HEK293 (cell line): Measurements from ENCODE around the gene CBR1.

ENCODE experiments used
- GLIS2 ChIP-seq: fragments of 450-650 bp; formaldehyde crosslinking; IDR thresholded peaks from 2 replicates; pipeline ENCODE4 v1.5.1; 2016; ENCODE audit warnings: missing biosample characterization, missing genetic modification characterization
- KLF1 ChIP-seq: fragments of 450-650 bp; formaldehyde crosslinking; IDR thresholded peaks from 2 replicates; pipeline ENCODE4 v1.5.1; 2016; ENCODE audit warnings: missing biosample characterization, missing genetic modification characterization
- KLF16 ChIP-seq: fragments of 450-650 bp; formaldehyde crosslinking; IDR thresholded peaks from 2 replicates; pipeline ENCODE4 v1.5.1; 2017; ENCODE audit warnings: missing biosample characterization, missing genetic modification characterization
- SALL2 ChIP-seq: fragments of 450-650 bp; formaldehyde crosslinking; IDR thresholded peaks from 2 replicates; pipeline ENCODE4 v1.5.0; 2017; ENCODE audit warnings: missing biosample characterization, mild to moderate bottlenecking, missing genetic modification characterization, borderline replicate concordance
- WT1 ChIP-seq: fragments of 450-650 bp; formaldehyde crosslinking; IDR thresholded peaks from 2 replicates; pipeline ENCODE4 v1.5.1; 2016; ENCODE audit warnings: missing biosample characterization, missing genetic modification characterization
- YY1 ChIP-seq: fragments of 450-650 bp; formaldehyde crosslinking; IDR thresholded peaks from 2 replicates; pipeline ENCODE4 v1.5.1; 2018; ENCODE audit warnings: missing biosample characterization, missing genetic modification characterization
- ZBTB17 ChIP-seq: fragments of 450-650 bp; formaldehyde crosslinking; IDR thresholded peaks from 2 replicates; pipeline ENCODE4 v1.5.1; 2016; ENCODE audit warnings: missing biosample characterization, missing genetic modification characterization
- ZBTB48 ChIP-seq: fragments of 450-650 bp; formaldehyde crosslinking; IDR thresholded peaks from 2 replicates; pipeline ENCODE4 v1.5.1; 2016; ENCODE audit warnings: missing biosample characterization, missing genetic modification characterization
- ZEB2 ChIP-seq: fragments of 450-650 bp; formaldehyde crosslinking; IDR thresholded peaks from 2 replicates; pipeline ENCODE4 v1.5.1; 2016; ENCODE audit warnings: missing biosample characterization, missing genetic modification characterization
- ZNF140 ChIP-seq: fragments of 450-650 bp; formaldehyde crosslinking; IDR thresholded peaks from 2 replicates; pipeline ENCODE4 v1.5.1; 2016; ENCODE audit warnings: missing biosample characterization, missing genetic modification characterization
- ZNF19 ChIP-seq: fragments of 450-650 bp; formaldehyde crosslinking; IDR thresholded peaks from 2 replicates; pipeline ENCODE4; 2016; ENCODE audit warnings: missing biosample characterization, missing genetic modification characterization, low read depth
- ZNF211 ChIP-seq: fragments of 450-650 bp; formaldehyde crosslinking; IDR thresholded peaks from 2 replicates; pipeline ENCODE4 v1.5.1; 2016; ENCODE audit warnings: low read depth, missing biosample characterization, missing genetic modification characterization
- ZNF274 ChIP-seq, 2 experiments: fragments of 200-500 bp in 1 of 2; fragments of 450-650 bp in 1 of 2; sonication (Bioruptor generic) in 1 of 2; formaldehyde crosslinking in 1 of 2; IDR thresholded peaks; 2 replicates each; pipeline versions ENCODE4 v1.5.1 to v1.6.1; 2014 to 2016; ENCODE audit warnings: borderline replicate concordance in 1 of 2, inconsistent platforms in 1 of 2, low read length in 1 of 2, missing biosample characterization in 1 of 2, missing genetic modification characterization in 1 of 2
- ZNF292 ChIP-seq: fragments of 450-650 bp; formaldehyde crosslinking; IDR thresholded peaks from 2 replicates; pipeline ENCODE4 v1.5.1; 2016; ENCODE audit warnings: low read depth, missing biosample characterization, missing genetic modification characterization, borderline replicate concordance
- ZNF324 ChIP-seq: fragments of 450-650 bp; formaldehyde crosslinking; IDR thresholded peaks from 2 replicates; pipeline ENCODE4 v1.5.1; 2016; ENCODE audit warnings: missing biosample characterization, missing genetic modification characterization
- ZNF629 ChIP-seq: fragments of 450-650 bp; formaldehyde crosslinking; IDR thresholded peaks from 2 replicates; pipeline ENCODE4 v1.5.1; 2017; ENCODE audit warnings: missing biosample characterization, missing genetic modification characterization
- ZNF654 ChIP-seq: fragments of 450-650 bp; formaldehyde crosslinking; IDR thresholded peaks from 2 replicates; pipeline ENCODE4 v1.5.1; 2016; ENCODE audit warnings: low read depth, missing biosample characterization, missing genetic modification characterization
- ZNF670 ChIP-seq: fragments of 450-650 bp; formaldehyde crosslinking; IDR thresholded peaks from 2 replicates; pipeline ENCODE4 v1.5.1; 2016; ENCODE audit warnings: missing biosample characterization, missing genetic modification characterization, low read depth
- ZNF701 ChIP-seq: fragments of 450-650 bp; formaldehyde crosslinking; IDR thresholded peaks from 2 replicates; pipeline ENCODE4 v1.5.1; 2016; ENCODE audit warnings: missing biosample characterization, missing genetic modification characterization
- ZNF791 ChIP-seq: fragments of 450-650 bp; formaldehyde crosslinking; IDR thresholded peaks from 2 replicates; pipeline ENCODE4 v1.5.1; 2016; ENCODE audit warnings: missing biosample characterization, missing genetic modification characterization
- ZXDB ChIP-seq: fragments of 450-650 bp; formaldehyde crosslinking; IDR thresholded peaks from 2 replicates; pipeline ENCODE4 v1.5.1; 2016; ENCODE audit warnings: missing biosample characterization, missing genetic modification characterization
- TF ChIP-seq, protein P1 (sequence below): fragments of 450-650 bp; formaldehyde crosslinking; IDR thresholded peaks from 2 replicates; pipeline ENCODE4 v1.5.1; 2016; ENCODE audit warnings: missing biosample characterization, missing genetic modification characterization
- TF ChIP-seq, protein P2 (sequence below): sonication (generic); formaldehyde crosslinking; IDR thresholded peaks from 2 replicates; pipeline ENCODE4 v1.8.1; 2022; ENCODE audit warnings: mild to moderate bottlenecking, moderate library complexity, missing genetic modification reagents
- TF ChIP-seq, protein P3 (sequence below): fragments of 450-650 bp; formaldehyde crosslinking; IDR thresholded peaks from 2 replicates; pipeline ENCODE4 v1.5.1; 2016; ENCODE audit warnings: missing biosample characterization, missing genetic modification characterization, borderline replicate concordance
- TF ChIP-seq, protein P4 (sequence below): fragments of 450-650 bp; formaldehyde crosslinking; IDR thresholded peaks from 2 replicates; pipeline ENCODE4 v1.5.1; 2016; ENCODE audit warnings: missing biosample characterization, missing genetic modification characterization, low read depth
- TF ChIP-seq, protein P5 (sequence below): fragments of 450-650 bp; formaldehyde crosslinking; IDR thresholded peaks from 2 replicates; pipeline ENCODE4 v1.5.1; 2016; ENCODE audit warnings: missing biosample characterization, missing genetic modification characterization

The CBR1 gene

DNA sequence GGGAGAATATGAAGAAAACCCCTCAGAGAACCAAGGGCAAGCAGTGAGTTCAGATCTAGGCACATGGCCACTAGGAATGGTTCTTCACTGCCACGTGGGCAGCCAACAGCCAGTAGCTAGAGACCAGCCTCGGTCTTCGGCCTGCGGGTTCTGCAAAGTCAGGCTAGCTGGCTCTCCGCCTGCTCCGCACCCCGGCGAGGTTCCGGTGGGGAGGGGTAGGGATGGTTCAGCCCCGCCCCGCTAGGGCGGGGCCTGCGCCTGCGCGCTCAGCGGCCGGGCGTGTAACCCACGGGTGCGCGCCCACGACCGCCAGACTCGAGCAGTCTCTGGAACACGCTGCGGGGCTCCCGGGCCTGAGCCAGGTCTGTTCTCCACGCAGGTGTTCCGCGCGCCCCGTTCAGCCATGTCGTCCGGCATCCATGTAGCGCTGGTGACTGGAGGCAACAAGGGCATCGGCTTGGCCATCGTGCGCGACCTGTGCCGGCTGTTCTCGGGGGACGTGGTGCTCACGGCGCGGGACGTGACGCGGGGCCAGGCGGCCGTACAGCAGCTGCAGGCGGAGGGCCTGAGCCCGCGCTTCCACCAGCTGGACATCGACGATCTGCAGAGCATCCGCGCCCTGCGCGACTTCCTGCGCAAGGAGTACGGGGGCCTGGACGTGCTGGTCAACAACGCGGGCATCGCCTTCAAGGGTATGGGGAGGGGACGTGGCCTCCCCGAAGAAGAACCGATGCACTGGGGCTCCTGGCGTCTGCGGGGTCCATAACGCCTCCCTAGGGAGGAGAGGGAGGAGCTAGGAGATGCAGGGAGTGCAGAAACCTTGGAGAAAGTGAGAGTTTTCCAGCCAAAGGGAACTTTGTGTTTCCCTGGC lies at the start of gene CBR1 (continued):
- no peak for TF ChIP-seq SALL2 (tag by site-specific recombination)
- peak; percentile 99 for TF ChIP-seq ZBTB17
- peak; percentile 85 for TF ChIP-seq ZXDB (tag by site-specific recombination)
- TF ChIP-seq, protein P1, sequence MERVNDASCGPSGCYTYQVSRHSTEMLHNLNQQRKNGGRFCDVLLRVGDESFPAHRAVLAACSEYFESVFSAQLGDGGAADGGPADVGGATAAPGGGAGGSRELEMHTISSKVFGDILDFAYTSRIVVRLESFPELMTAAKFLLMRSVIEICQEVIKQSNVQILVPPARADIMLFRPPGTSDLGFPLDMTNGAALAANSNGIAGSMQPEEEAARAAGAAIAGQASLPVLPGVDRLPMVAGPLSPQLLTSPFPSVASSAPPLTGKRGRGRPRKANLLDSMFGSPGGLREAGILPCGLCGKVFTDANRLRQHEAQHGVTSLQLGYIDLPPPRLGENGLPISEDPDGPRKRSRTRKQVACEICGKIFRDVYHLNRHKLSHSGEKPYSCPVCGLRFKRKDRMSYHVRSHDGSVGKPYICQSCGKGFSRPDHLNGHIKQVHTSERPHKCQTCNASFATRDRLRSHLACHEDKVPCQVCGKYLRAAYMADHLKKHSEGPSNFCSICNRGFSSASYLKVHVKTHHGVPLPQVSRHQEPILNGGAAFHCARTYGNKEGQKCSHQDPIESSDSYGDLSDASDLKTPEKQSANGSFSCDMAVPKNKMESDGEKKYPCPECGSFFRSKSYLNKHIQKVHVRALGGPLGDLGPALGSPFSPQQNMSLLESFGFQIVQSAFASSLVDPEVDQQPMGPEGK = peak; percentile 87
- TF ChIP-seq GLIS2 (tag by site-specific recombination) = no peak; the same call in 1 of the 2 replicates
- TF ChIP-seq ZNF140 = no peak
- no peak for TF ChIP-seq ZNF701 (tag by site-specific recombination)
- TF ChIP-seq KLF16 (tag by site-specific recombination) = peak; percentile 94
- TF ChIP-seq, protein P2, sequence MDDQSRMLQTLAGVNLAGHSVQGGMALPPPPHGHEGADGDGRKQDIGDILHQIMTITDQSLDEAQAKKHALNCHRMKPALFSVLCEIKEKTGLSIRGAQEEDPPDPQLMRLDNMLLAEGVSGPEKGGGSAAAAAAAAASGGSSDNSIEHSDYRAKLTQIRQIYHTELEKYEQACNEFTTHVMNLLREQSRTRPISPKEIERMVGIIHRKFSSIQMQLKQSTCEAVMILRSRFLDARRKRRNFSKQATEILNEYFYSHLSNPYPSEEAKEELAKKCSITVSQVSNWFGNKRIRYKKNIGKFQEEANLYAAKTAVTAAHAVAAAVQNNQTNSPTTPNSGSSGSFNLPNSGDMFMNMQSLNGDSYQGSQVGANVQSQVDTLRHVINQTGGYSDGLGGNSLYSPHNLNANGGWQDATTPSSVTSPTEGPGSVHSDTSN (CRISPR knock-in tag) = peak; percentile 35; the same call in 1 of the 2 replicates
- TF ChIP-seq, protein P3, sequence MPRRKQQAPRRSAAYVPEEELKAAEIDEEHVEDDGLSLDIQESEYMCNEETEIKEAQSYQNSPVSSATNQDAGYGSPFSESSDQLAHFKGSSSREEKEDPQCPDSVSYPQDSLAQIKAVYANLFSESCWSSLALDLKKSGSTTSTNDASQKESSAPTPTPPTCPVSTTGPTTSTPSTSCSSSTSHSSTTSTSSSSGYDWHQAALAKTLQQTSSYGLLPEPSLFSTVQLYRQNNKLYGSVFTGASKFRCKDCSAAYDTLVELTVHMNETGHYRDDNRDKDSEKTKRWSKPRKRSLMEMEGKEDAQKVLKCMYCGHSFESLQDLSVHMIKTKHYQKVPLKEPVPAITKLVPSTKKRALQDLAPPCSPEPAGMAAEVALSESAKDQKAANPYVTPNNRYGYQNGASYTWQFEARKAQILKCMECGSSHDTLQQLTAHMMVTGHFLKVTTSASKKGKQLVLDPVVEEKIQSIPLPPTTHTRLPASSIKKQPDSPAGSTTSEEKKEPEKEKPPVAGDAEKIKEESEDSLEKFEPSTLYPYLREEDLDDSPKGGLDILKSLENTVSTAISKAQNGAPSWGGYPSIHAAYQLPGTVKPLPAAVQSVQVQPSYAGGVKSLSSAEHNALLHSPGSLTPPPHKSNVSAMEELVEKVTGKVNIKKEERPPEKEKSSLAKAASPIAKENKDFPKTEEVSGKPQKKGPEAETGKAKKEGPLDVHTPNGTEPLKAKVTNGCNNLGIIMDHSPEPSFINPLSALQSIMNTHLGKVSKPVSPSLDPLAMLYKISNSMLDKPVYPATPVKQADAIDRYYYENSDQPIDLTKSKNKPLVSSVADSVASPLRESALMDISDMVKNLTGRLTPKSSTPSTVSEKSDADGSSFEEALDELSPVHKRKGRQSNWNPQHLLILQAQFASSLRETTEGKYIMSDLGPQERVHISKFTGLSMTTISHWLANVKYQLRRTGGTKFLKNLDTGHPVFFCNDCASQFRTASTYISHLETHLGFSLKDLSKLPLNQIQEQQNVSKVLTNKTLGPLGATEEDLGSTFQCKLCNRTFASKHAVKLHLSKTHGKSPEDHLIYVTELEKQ (tag by site-specific recombination) = no peak; the same call in 1 of the 2 replicates
- no peak for TF ChIP-seq ZNF19 (tag by site-specific recombination)
- TF ChIP-seq ZNF211 = no peak
- no peak for TF ChIP-seq ZNF670 (tag by site-specific recombination)
- TF ChIP-seq ZNF274 (IDR thresholded peaks at IDR 0.05; ENCODE audit: low read length) = no peak
- no peak for TF ChIP-seq ZNF274 (tag by site-specific recombination; IDR thresholded peaks at IDR 0.05; ENCODE audit: borderline replicate concordance)
- TF ChIP-seq WT1 (tag by site-specific recombination) = no peak; the same call in 1 of the 2 replicates
- no peak for TF ChIP-seq ZNF654 (tag by site-specific recombination)
- TF ChIP-seq, protein P4, sequence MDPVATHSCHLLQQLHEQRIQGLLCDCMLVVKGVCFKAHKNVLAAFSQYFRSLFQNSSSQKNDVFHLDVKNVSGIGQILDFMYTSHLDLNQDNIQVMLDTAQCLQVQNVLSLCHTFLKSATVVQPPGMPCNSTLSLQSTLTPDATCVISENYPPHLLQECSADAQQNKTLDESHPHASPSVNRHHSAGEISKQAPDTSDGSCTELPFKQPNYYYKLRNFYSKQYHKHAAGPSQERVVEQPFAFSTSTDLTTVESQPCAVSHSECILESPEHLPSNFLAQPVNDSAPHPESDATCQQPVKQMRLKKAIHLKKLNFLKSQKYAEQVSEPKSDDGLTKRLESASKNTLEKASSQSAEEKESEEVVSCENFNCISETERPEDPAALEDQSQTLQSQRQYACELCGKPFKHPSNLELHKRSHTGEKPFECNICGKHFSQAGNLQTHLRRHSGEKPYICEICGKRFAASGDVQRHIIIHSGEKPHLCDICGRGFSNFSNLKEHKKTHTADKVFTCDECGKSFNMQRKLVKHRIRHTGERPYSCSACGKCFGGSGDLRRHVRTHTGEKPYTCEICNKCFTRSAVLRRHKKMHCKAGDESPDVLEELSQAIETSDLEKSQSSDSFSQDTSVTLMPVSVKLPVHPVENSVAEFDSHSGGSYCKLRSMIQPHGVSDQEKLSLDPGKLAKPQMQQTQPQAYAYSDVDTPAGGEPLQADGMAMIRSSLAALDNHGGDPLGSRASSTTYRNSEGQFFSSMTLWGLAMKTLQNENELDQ = no peak
- no peak for TF ChIP-seq ZNF791 (tag by site-specific recombination)
- TF ChIP-seq ZNF324 (tag by site-specific recombination) = peak; percentile 75
- TF ChIP-seq ZNF629 (tag by site-specific recombination) = peak; percentile 48; the same call in 1 of the 2 replicates
- no peak; the same call in 1 of the 2 replicates for TF ChIP-seq YY1
- TF ChIP-seq, protein P5, sequence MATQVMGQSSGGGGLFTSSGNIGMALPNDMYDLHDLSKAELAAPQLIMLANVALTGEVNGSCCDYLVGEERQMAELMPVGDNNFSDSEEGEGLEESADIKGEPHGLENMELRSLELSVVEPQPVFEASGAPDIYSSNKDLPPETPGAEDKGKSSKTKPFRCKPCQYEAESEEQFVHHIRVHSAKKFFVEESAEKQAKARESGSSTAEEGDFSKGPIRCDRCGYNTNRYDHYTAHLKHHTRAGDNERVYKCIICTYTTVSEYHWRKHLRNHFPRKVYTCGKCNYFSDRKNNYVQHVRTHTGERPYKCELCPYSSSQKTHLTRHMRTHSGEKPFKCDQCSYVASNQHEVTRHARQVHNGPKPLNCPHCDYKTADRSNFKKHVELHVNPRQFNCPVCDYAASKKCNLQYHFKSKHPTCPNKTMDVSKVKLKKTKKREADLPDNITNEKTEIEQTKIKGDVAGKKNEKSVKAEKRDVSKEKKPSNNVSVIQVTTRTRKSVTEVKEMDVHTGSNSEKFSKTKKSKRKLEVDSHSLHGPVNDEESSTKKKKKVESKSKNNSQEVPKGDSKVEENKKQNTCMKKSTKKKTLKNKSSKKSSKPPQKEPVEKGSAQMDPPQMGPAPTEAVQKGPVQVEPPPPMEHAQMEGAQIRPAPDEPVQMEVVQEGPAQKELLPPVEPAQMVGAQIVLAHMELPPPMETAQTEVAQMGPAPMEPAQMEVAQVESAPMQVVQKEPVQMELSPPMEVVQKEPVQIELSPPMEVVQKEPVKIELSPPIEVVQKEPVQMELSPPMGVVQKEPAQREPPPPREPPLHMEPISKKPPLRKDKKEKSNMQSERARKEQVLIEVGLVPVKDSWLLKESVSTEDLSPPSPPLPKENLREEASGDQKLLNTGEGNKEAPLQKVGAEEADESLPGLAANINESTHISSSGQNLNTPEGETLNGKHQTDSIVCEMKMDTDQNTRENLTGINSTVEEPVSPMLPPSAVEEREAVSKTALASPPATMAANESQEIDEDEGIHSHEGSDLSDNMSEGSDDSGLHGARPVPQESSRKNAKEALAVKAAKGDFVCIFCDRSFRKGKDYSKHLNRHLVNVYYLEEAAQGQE (tag by site-specific recombination) = peak; percentile 19; the same call in 1 of the 2 replicates
- peak; percentile 71 for TF ChIP-seq KLF1 (tag by site-specific recombination)
- peak; percentile 84; the same call in 1 of the 2 replicates for TF ChIP-seq ZEB2 (tag by site-specific recombination)
- TF ChIP-seq ZNF292 = no peak
- peak; percentile 88; the same call in 1 of the 2 replicates for TF ChIP-seq ZBTB48 (tag by site-specific recombination)
